Medulla oblongata (tissue), 1 donor: Measurements from ENCODE around the gene CLEC9A.
"Not testable (repeated sequence)": the region's sequence is repeated elsewhere in the genome, so short reads cannot be mapped to it uniquely, and the experiment has no call there.

ENCODE experiments used
- DNase-seq: peaks from one replicate; pipeline ENCODE4 v3.0.0-alpha.2; 2015; ENCODE audit errors: extremely low spot score

CLEC9A gene

DNA sequence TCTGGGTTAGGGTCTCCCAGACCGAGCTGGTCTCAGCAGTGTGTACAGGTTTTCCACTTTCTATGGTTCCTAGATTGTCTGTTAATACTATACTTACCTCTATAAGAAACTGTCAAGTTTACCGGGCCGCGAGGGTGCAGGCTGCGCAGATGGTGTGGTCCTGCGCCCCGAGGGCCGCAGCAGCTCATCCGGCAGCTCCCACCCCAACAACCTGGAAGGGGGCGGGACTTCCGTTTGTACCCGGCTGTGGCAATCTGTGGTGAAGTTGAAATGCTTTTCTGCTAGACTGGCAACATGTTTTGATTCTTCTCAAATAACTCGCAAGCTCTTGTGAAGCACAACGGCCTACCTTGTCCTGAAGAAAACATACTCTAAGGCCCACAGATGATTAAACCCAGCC, at the start of gene CLEC9A:
Gene CLEC9A (plus strand): TSS at position 237 of the 400 bp plus-strand sequence. CDS start 22,006 bp downstream, outside the sequence.
- no peak for DNase-seq

DNA sequence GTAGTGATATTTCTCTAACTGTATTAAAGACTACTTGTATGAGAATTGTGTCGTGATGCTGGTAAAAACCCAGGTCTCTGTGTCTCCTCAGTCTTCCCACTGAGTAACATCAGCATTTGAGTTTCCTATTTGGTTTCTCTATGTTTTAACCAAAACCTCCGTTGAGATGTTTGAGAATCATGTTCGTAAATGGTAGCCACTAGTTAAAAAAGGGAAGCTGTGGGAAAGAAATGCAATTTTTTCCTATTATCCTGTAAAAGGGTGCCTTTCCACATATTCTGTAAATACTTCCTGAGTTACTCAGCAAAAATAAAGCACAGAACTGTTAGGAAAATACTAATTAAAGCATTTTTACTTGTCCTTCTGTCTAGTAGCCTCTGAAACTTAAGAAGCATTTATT, 38.6 kb upstream of the CLEC9A start:
- no peak for DNase-seq

- peak; percentile 42 for DNase-seq
These were observed 38.2 kb upstream of the CLEC9A start for GRCh38 chr12:9992296-9992695.

DNA sequence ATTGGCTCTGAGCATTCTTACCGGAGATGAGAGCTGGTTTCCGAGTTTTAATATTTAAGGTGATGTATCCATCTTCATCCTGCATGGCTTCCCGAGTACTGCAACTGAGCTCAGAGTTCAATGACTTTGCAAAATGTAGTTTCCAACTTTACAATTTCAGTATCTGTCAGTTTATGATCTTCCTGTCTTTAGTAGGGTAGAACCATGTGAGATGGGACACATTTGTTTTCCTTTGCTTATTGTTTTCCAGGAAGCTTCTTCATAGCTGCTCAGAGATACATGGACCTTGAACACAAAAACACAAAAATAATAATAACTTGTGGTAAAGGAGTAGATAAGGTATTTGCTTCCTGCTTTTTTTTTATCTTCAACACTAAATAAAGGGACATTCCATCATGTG, 31.5 kb upstream of the CLEC9A start, which contains the start of gene CLEC1B:
Gene CLEC1B (minus strand): TSS at position 106 of the 400 bp plus-strand sequence. CDS start 21 bp downstream, at position 85.
- DNase-seq: no peak

DNA sequence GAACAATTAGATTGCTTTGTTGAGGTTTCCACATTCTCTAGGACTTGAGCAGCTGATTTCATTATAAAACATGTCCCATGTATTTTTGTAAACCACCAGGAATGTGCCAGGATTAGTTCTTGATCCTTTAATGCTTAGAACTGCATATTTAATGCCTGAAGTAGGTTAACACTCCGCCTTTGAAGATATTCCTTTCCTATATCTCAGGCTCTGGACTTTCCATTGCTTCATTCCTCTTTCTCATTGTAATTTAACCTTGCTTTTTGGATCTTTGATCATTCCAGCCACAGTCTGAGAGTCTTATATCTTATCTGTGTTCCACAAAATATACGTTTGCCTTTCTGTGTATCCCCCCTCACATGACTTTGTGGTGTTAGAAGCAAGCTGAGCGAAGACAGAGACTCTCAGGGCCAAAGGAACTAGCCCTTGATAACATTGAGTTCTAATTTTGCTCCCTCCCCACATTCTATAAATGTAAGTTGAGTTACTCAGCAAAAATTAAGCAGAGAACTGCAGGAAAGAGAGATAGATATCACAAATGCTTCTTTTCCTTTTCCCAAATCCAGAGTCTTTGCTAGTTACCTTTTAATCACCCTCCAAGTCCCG, 29.2 kb upstream of the CLEC9A start:
- DNase-seq: no peak

- peak; percentile 37 for DNase-seq
These were observed 17.7 kb upstream of the CLEC9A start for GRCh38 chr12:10012630-10013330.

GRCh38 chr12:10015450-10015849, 15.0 kb upstream of the CLEC9A start:
- no peak for DNase-seq

- DNase-seq: no peak
These were observed 13.6 kb upstream of the CLEC9A start for GRCh38 chr12:10016881-10017280.

DNA sequence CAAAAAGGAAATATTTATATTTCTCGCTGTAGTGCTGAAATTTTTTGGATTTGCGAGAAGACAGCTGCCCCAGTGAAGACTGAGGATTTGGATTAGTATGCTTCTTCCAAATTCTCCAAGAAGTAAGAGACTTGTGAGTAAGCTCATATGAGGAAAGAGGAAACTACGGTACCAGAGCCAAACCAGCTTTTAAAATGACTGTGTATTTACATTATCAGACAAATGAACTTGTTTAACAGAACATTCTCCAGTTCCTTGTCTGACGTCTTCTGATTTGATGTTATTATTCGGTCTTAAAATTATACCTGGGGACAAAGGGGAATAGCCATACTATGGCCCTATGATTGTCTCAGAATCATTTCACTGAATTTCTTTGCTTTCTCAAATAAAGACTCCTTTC, 12.1 kb upstream of the CLEC9A start:
- no peak for DNase-seq

DNA sequence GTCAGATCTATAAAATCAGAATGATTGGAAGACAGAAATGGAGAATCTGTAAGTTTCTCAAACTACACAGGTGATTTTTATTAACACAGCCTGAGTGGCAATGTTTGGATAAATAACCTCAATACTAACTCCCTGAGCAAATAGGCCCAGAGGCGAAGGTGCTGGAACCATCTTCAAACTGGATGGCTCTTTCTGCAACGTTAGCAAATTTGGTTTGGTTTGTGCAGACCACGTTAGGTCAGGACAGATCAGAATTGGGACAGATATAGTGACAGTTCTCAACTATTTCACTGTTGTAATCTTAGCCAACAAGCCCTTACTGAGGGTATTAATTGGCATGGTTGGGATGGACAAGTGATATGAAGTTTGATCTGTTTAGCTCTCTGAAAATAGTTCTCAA, 9.1 kb upstream of the CLEC9A start:
- DNase-seq: no peak

GRCh38 chr12:10025236-10025635, 5.2 kb upstream of the CLEC9A start:
- no peak for DNase-seq

- not testable (repeated sequence) for DNase-seq
These were observed 3.8 kb upstream of the CLEC9A start for GRCh38 chr12:10026666-10027065.

DNA sequence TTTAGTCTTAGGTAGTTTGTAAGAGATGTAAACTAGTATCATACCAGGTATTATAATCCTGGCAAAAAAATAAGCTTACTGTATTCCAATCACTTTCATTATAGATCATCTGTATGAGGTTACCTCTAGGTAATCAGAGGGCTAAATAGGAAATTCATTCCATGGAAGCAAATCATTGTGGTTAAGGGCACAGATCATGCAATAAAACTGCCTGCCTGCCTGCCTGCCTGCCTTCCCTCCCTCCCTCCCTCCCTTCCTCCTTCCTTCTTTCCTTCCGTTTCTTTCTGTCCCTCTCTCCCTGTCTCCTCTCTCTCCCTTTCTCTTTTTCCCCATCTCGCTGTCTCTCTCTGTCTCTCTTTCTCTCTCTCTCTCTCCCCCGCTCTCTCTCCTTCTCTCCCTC, 3.2 kb upstream of the CLEC9A start:
- DNase-seq: no peak

DNA sequence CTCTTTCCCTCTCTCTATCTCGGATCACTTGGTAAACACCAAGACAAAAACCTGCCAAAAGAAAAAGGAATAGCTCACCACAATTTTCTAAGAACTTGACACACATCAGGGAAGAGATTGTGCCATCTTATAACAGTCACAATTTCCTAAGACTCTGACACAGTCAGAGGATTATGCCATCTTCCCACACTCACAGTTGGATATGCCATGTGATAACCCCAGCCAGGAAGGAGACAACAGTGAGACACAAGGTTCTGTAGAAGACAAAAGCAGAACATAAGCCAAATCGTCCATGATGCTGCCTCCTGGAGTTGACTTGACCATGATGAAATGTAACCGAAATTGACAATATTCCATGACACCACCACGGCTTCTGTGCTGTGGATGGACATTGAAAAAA, 2.8 kb upstream of the CLEC9A start:
- DNase-seq: no peak

- no peak for DNase-seq
These were observed 839 bp downstream of the CLEC9A start for GRCh38 chr12:10031321-10031720.

GRCh38 chr12:10031771-10032175, 1.3 kb downstream of the CLEC9A start:
- no peak for DNase-seq

DNA sequence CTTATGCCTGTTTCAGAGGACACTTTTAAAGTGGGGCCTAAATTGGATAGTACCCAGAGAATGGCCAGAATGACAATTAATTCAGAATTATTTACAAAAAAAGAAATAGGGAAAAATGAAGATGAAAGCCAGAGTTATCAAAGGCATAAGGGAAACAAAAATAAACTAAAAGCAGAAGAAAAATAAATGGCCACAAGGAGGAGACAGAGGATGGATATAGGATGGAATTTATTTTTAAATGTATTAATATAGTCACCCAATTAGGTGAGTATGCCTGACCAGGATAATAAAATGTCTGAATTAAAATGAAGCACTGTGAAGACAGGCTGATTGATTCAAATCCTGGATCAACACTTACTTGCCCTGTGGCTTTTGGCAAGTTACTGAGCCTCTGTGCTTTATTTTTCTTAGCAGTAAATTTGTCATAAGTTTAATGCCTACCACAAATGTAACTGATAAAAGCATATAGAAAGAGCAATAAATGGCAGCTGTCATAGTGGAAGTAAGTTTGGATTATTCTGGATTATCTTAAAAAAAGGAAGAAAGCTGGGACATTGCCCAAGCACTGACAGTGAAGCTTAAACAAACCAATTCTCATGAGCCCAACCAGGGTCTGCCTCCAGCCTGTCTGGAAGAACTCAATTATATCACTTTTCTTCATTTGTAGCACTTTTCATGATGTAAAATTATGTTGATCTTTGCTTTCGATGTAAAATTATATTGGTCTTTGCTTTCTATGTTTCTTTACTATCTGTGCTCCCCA, 3.5 kb downstream of the CLEC9A start:
- DNase-seq: peak; percentile 29

DNA sequence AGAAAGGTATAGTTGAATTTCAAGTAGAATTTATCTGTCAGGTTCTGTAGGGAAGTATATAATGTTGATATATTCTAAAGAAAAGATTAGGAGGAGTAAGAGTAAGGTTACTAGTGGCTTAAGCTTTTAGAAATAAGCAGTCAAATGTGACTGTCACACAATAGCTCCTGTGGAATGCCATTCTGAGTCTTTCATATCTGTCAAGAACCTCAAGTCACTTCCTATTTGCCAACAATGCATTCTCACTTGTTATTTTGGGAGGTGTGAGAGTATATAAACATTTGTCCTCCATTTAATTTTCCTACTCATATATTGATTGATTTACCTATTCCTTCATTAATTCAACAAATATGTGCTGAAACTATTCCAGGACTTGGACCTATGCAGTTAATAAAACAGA, 11.7 kb downstream of the CLEC9A start:
- DNase-seq: no peak

DNA sequence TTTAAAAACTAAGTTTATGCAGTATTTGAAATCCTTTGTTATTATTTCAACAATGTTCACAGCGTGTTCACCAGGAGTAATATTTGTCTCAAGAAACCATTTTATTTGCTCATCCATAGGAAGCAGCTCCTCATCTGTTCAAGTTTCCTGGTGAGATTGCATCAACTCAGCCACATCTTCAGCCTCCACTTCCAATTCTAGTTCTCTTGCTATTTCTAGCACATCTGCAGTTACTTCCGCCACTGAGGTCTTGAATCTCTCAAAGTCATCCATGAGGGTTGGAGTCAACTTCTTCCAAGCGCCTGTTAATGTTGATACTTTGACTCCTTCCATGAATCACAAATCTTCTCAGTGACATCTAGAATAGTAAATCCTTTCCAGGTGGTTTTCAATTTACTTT, 18.0 kb downstream of the CLEC9A start:
- peak; percentile 62 for DNase-seq

GRCh38 chr12:10052193-10052913, 21.9 kb downstream of the CLEC9A start:
- DNase-seq: peak; percentile 17

DNA sequence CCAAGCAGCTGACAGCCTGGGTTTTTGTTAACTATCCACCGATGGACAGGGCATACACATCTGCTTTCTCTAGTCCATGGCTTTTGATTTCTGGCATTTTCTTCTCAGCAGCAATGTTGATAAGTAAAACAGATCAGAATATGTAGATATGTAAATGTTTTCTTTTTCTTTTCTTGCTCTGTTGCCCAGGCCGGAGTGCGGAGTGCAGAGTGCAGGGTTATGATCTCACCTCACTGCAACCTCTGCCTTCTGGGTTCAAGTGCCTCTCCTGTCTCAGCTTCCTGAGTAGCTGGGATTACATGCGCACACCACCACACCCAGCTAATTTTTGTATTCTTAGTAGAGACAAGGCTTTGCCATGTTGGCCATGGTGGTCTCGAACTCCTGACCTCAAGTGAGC, 27.9 kb downstream of the CLEC9A start:
- no peak for DNase-seq

GRCh38 chr12:10065241-10065640, 34.8 kb downstream of the CLEC9A start:
- DNase-seq: no peak
